ENCODE data around the gene DENND4A. TPM values are rescaled to one million over a fixed set of nuclear protein-coding genes. Genes with fewer than 3 reads are reported as not detected.

The DENND4A gene
- total and polyA plus RNA-seq, 10 of the 15 experiments (the other 5 are each of a cell fraction or from before 2014, with no cell fraction given), result 14.2 to 81.8 (median 34.1) TPM

- CTCF ChIA-PET, result no interaction called here
Observed at GRCh38 chr15:65695081-65695480, 97.0 kb downstream of the DENND4A start.

More at GRCh38 chr15:65695081-65695480, 97.0 kb downstream of the DENND4A start:
- no peaks in the 10 kb centered on the region for H3K79me2 ChIP-seq (ENCODE audit: control insufficient read depth, insufficient read depth, low read length)
- in situ Hi-C loops (cut with MboI), result no loop called here
- FAIRE-seq (no peak), ATAC-seq (no peak), DNase-seq (ENCODE audit: low read depth, low spot score) (no peak)
- H3K9ac ChIP-seq (ENCODE audit: control insufficient read depth, insufficient read depth, low read length), result no peak overlapping the region
- ChIA-PET RAD21 (ENCODE audit: unreplicated experiment) (no interaction called here), SMC1A (ENCODE audit: uncharacterized antibody, unreplicated experiment) (interaction anchor here (0.8 to 1.2 kb wide), 2 partner anchors 36 to 52 kb away, joined by 3 read pairs; no protein-coding TSS in a partner anchor), POLR2A (no interaction called here)
- H3K27ac ChIP-seq (ENCODE audit: control insufficient read depth, insufficient read depth), result no peak overlapping the region
- TF ChIP-seq ZNF592 (IDR thresholded peaks at IDR 0.05), result no peak
- no peak for TF ChIP-seq NFXL1 (IDR thresholded peaks at IDR 0.05; ENCODE audit: borderline replicate concordance)
- peaks cover 4% of the 10 kb centered on the region for H3K4me1 ChIP-seq (ENCODE audit: control insufficient read depth, insufficient read depth, low read length)
- H3K36me3 ChIP-seq (ENCODE audit: control insufficient read depth in 2 of 2, insufficient read depth in 2 of 2, low read length in 1 of 2), result peaks cover 2 to 23% of the 10 kb centered on the region in 2 experiments; a peak in 3 of 4 replicates
- BruUV-seq (replicated peaks), result no TSS peak
- H4K20me1 ChIP-seq (ENCODE audit: control insufficient read depth, insufficient read depth), result no peaks in the 10 kb centered on the region
- WGBS (ENCODE audit: insufficient coverage, insufficient replicate concordance, low lambda C conversion rate, missing lambda C conversion rate), result 97% methylated on average over 2 of the region's 2 CpGs
- intact Hi-C loops (cut with micrococcal nuclease; ENCODE audit: unreplicated experiment), result no loop called here
- no peaks in the 10 kb centered on the region for H3K27me3 ChIP-seq (replicated peaks in 1 of 2; ENCODE audit: control insufficient read depth in 2 of 2, insufficient read depth in 2 of 2, low read length in 1 of 2)
- no peak overlapping the region for H3K4me2 ChIP-seq (ENCODE audit: control insufficient read depth, insufficient read depth)
- H3K9me3 ChIP-seq (replicated peaks; ENCODE audit: control insufficient read depth, insufficient read depth, low read length), result no peaks in the 10 kb centered on the region; the same call in 2 of the 3 replicates
- H3K4me3 ChIP-seq, result no peak overlapping the region
- no peak overlapping the region for H2AFZ ChIP-seq (ENCODE audit: control insufficient read depth, low read depth, low read length)

Data from GM12878 (cell line).